ENCODE measurements around the gene CDKAL1.
"Not testable (repeated sequence)": the region's sequence is repeated elsewhere in the genome, so short reads cannot be mapped to it uniquely, and the experiment has no call there.

CDKAL1 gene

GRCh38 chr6:20740088-20740487 lies 205.8 kb downstream of the CDKAL1 start:
- Mint-ChIP-seq H3K27me3 (no peaks in the 10 kb centered on the region), H3K4me1 (no peaks in the 10 kb centered on the region), H3K27ac (no peak overlapping the region), H3K36me3 (peaks cover 33% of the 10 kb centered on the region), H3K9me3 (peaks cover 4% of the 10 kb centered on the region), H3K4me3 (no peak overlapping the region)
- DNase-seq (ENCODE audit: low spot score in 2 of 2) (no peak), ATAC-seq (ENCODE audit: low read depth) (no peak)

- Mint-ChIP-seq H3K4me3 (no peak overlapping the region), H3K4me1 (peaks cover 3% of the 10 kb centered on the region), H3K27ac (no peak overlapping the region), H3K9me3 (peaks cover 4% of the 10 kb centered on the region), H3K27me3 (no peaks in the 10 kb centered on the region), H3K36me3 (peaks cover 35% of the 10 kb centered on the region)
- DNase-seq (ENCODE audit: low spot score in 2 of 2) (no peak), ATAC-seq (ENCODE audit: low read depth) (no peak)
Measured at GRCh38 chr6:20740727-20741126, 206.5 kb downstream of the CDKAL1 start.

- peaks cover 4% of the 10 kb centered on the region for H3K9me3 Mint-ChIP-seq
- H3K27me3 Mint-ChIP-seq = no peaks in the 10 kb centered on the region
- no peak overlapping the region for H3K27ac Mint-ChIP-seq
Measured at GRCh38 chr6:20741490-20741889, 207.2 kb downstream of the CDKAL1 start.

GRCh38 chr6:20744911-20745557 lies 210.8 kb downstream of the CDKAL1 start:
- no peak for ATAC-seq (ENCODE audit: low read depth)
- H3K27me3 Mint-ChIP-seq = no peaks in the 10 kb centered on the region
- H3K4me3 Mint-ChIP-seq = no peak overlapping the region
- peaks cover 3% of the 10 kb centered on the region for H3K4me1 Mint-ChIP-seq
- peaks cover 32% of the 10 kb centered on the region for H3K36me3 Mint-ChIP-seq
- no peak for DNase-seq (ENCODE audit: low spot score in 2 of 2)
- H3K9me3 Mint-ChIP-seq = peaks cover 6% of the 10 kb centered on the region
- no peak overlapping the region for H3K27ac Mint-ChIP-seq

More at GRCh38 chr6:20741490-20741889, 207.2 kb downstream of the CDKAL1 start:
- ATAC-seq (ENCODE audit: low read depth) (no peak), DNase-seq (ENCODE audit: low spot score in 2 of 2) (no peak)
- Mint-ChIP-seq H3K36me3 (peaks cover 35% of the 10 kb centered on the region), H3K4me3 (no peak overlapping the region), H3K4me1 (peaks cover 3% of the 10 kb centered on the region)

GRCh38 chr6:20746024-20746423 lies 211.8 kb downstream of the CDKAL1 start:
- Mint-ChIP-seq H3K9me3 (peaks cover 6% of the 10 kb centered on the region), H3K36me3 (peaks cover 25% of the 10 kb centered on the region), H3K4me1 (peaks cover 3% of the 10 kb centered on the region), H3K27ac (no peak overlapping the region), H3K4me3 (no peak overlapping the region), H3K27me3 (no peaks in the 10 kb centered on the region)
- no peak for DNase-seq (ENCODE audit: low spot score in 2 of 2)
- ATAC-seq (ENCODE audit: low read depth) = no peak

GRCh38 chr6:20746805-20747558 lies 212.7 kb downstream of the CDKAL1 start:
- DNase-seq (ENCODE audit: low spot score in 2 of 2) (no peak), ATAC-seq (ENCODE audit: low read depth) (no peak)
- H3K27ac Mint-ChIP-seq = no peak overlapping the region
- peaks cover 3% of the 10 kb centered on the region for H3K4me1 Mint-ChIP-seq
- H3K27me3 Mint-ChIP-seq = no peaks in the 10 kb centered on the region
- H3K4me3 Mint-ChIP-seq = no peak overlapping the region
- H3K36me3 Mint-ChIP-seq = peaks cover 18% of the 10 kb centered on the region
- peaks cover 1% of the 10 kb centered on the region for H3K9me3 Mint-ChIP-seq

- Mint-ChIP-seq H3K4me3 (no peak overlapping the region), H3K27me3 (no peaks in the 10 kb centered on the region), H3K9me3 (peaks cover 1% of the 10 kb centered on the region), H3K36me3 (peaks cover 19% of the 10 kb centered on the region), H3K4me1 (peaks cover 3% of the 10 kb centered on the region), H3K27ac (no peak overlapping the region)
- DNase-seq (ENCODE audit: low spot score in 2 of 2) (no peak), ATAC-seq (ENCODE audit: low read depth) (no peak)
Measured at GRCh38 chr6:20747991-20748390, 213.7 kb downstream of the CDKAL1 start.

- peaks cover 9% of the 10 kb centered on the region for H3K9me3 Mint-ChIP-seq
- no peak for ATAC-seq (ENCODE audit: low read depth)
- H3K27ac Mint-ChIP-seq = no peak overlapping the region
- H3K4me3 Mint-ChIP-seq = no peak overlapping the region
- no peak for DNase-seq (ENCODE audit: low spot score in 2 of 2)
- peaks cover 9% of the 10 kb centered on the region for H3K4me1 Mint-ChIP-seq
- peaks cover 31% of the 10 kb centered on the region for H3K36me3 Mint-ChIP-seq
- no peaks in the 10 kb centered on the region for H3K27me3 Mint-ChIP-seq
Measured at GRCh38 chr6:20751293-20751935, 217.2 kb downstream of the CDKAL1 start.

GRCh38 chr6:20755631-20756030 lies 221.4 kb downstream of the CDKAL1 start:
- H3K27ac Mint-ChIP-seq = no peak overlapping the region
- peaks cover 28% of the 10 kb centered on the region for H3K36me3 Mint-ChIP-seq
- H3K9me3 Mint-ChIP-seq = peaks cover 10% of the 10 kb centered on the region
- no peaks in the 10 kb centered on the region for H3K27me3 Mint-ChIP-seq
- ATAC-seq (ENCODE audit: low read depth) = no peak
- no peak overlapping the region for H3K4me3 Mint-ChIP-seq
- no peak for DNase-seq (ENCODE audit: low spot score in 2 of 2)
- H3K4me1 Mint-ChIP-seq = peaks cover 12% of the 10 kb centered on the region

GRCh38 chr6:20756584-20757147 lies 222.4 kb downstream of the CDKAL1 start:
- Mint-ChIP-seq H3K36me3 (peaks cover 28% of the 10 kb centered on the region), H3K9me3 (peaks cover 10% of the 10 kb centered on the region), H3K4me1 (peaks cover 12% of the 10 kb centered on the region)
- not testable (repeated sequence) for DNase-seq (ENCODE audit: low spot score in 2 of 2); H3K27me3 Mint-ChIP-seq; H3K27ac Mint-ChIP-seq; ATAC-seq (ENCODE audit: low read depth); H3K4me3 Mint-ChIP-seq

GRCh38 chr6:20757761-20758160 lies 223.5 kb downstream of the CDKAL1 start:
- DNase-seq (ENCODE audit: low spot score in 2 of 2) (no peak), ATAC-seq (ENCODE audit: low read depth) (no peak)
- Mint-ChIP-seq H3K4me3 (no peak overlapping the region), H3K27me3 (no peaks in the 10 kb centered on the region), H3K9me3 (peaks cover 10% of the 10 kb centered on the region), H3K4me1 (peaks cover 12% of the 10 kb centered on the region), H3K36me3 (peaks cover 23% of the 10 kb centered on the region), H3K27ac (no peak overlapping the region)

GRCh38 chr6:20763296-20763695 lies 229.0 kb downstream of the CDKAL1 start:
- Mint-ChIP-seq H3K27ac (no peak overlapping the region), H3K36me3 (peaks cover 7% of the 10 kb centered on the region), H3K4me3 (no peak overlapping the region), H3K27me3 (no peaks in the 10 kb centered on the region), H3K9me3 (no peaks in the 10 kb centered on the region), H3K4me1 (no peaks in the 10 kb centered on the region)
- DNase-seq (ENCODE audit: low spot score in 2 of 2) (no peak), ATAC-seq (ENCODE audit: low read depth) (no peak)

- DNase-seq (ENCODE audit: low spot score in 2 of 2) (no peak), ATAC-seq (ENCODE audit: low read depth) (no peak)
- Mint-ChIP-seq H3K27me3 (no peaks in the 10 kb centered on the region), H3K36me3 (peaks cover 20% of the 10 kb centered on the region), H3K9me3 (no peaks in the 10 kb centered on the region), H3K27ac (no peak overlapping the region), H3K4me3 (no peak overlapping the region), H3K4me1 (no peaks in the 10 kb centered on the region)
Measured at GRCh38 chr6:20769631-20770030, 235.4 kb downstream of the CDKAL1 start.

GRCh38 chr6:20770773-20771172 lies 236.5 kb downstream of the CDKAL1 start:
- Mint-ChIP-seq H3K4me1 (no peaks in the 10 kb centered on the region), H3K9me3 (no peaks in the 10 kb centered on the region), H3K4me3 (no peak overlapping the region), H3K36me3 (peaks cover 20% of the 10 kb centered on the region), H3K27me3 (no peaks in the 10 kb centered on the region), H3K27ac (no peak overlapping the region)
- DNase-seq (ENCODE audit: low spot score in 2 of 2) (no peak), ATAC-seq (ENCODE audit: low read depth) (no peak)
